K562 (cell line): ENCODE measurements around the gene UGT3A1. TPM values are rescaled to one million over a fixed set of nuclear protein-coding genes. Genes with fewer than 3 reads are reported as not detected.

Experiments
- ATAC-seq: fragments of 200-7000 bp; cut with Tn5 transposase; 3 replicates; pipeline ENCODE4 v1.9.1; 2020; ENCODE audit warnings: moderate library complexity
- BruUV-seq: library from RNA; stranded (reverse); fragments of 400-500 nt; replicated peaks from 2 replicates; lab custom pipeline; 2021; lab: Mats Ljungman, UMichigan
- CTCF ChIA-PET: fragments of 300-600 bp; formaldehyde crosslinking; extraction: SDS; loops from one replicate; lab custom pipeline; 2021; ENCODE audit warnings: low intra/inter-chr PET ratio; lab: Yijun Ruan, JAX
- POLR2A ChIA-PET: fragments of 300-600, 350-650 bp; sonication (Branson Sonifier 250); formaldehyde crosslinking; extraction: SDS; loops from one replicate; lab custom pipeline; 2021; ENCODE audit warnings: antibody characterized with exemption, inconsistent platforms; lab: Yijun Ruan, JAX
- DNase-seq, 4 experiments: peaks; one replicate each; pipeline versions ENCODE4 v3.0.0 to v3.0.0-alpha.2; 2011 to 2018; ENCODE audit warnings: low spot score in 3 of 4, mixed read lengths in 3 of 4; ENCODE audit errors: extremely low read depth in 1 of 4
- FAIRE-seq: peaks from 2 replicates; lab custom pipeline; 2011; peaks lifted over from hg19 to GRCh38; lab: Jason Lieb, UNC
- H2AFZ ChIP-seq: 2 replicates; pipeline ENCODE4 v1.6.0; 2011; ENCODE audit warnings: low read depth, low read length, control low read depth, inconsistent platforms
- H3K27ac ChIP-seq: fragments of 200-600 bp; 3 replicates; pipeline ENCODE4 v1.8.0; 2011; ENCODE audit warnings: low read depth, mild to moderate bottlenecking, control low read depth, inconsistent platforms, low read length, moderate library complexity, mixed read lengths; ENCODE audit errors: extremely low read depth
- H3K27me3 ChIP-seq, 2 experiments: fragments of 300-600 bp in 1 of 2; 2 replicates in 1 of 2; 3 replicates in 1 of 2; pipeline versions ENCODE4 v1.6.0 to v1.8.0; 2011; ENCODE audit warnings: inconsistent platforms in 2 of 2, low read length in 2 of 2, mild to moderate bottlenecking in 1 of 2, mixed read lengths in 1 of 2, moderate library complexity in 1 of 2; ENCODE audit not compliant: control insufficient read depth in 2 of 2, insufficient read depth in 2 of 2
- H3K36me3 ChIP-seq: fragments of 300-600 bp; 3 replicates; pipeline ENCODE4 v1.8.0; 2011; ENCODE audit warnings: mild to moderate bottlenecking, low read length, inconsistent platforms; ENCODE audit not compliant: control insufficient read depth, insufficient read depth
- H3K4me1 ChIP-seq, 2 experiments: fragments of 200-600 bp in 1 of 2; replicated peaks in 1 of 2; 2 replicates in 1 of 2; 3 replicates in 1 of 2; pipeline versions ENCODE4 v1.5.1 to v1.8.0; 2011; ENCODE audit warnings: inconsistent platforms in 2 of 2, low read length in 2 of 2, mild to moderate bottlenecking in 1 of 2, mixed read lengths in 1 of 2, moderate library complexity in 1 of 2; ENCODE audit not compliant: control insufficient read depth in 2 of 2, insufficient read depth in 2 of 2
- H3K4me2 ChIP-seq: 2 replicates; pipeline ENCODE4 v1.6.1; 2011; ENCODE audit warnings: low read length, control low read depth, inconsistent platforms, mixed read lengths; ENCODE audit not compliant: insufficient read depth
- H3K4me3 ChIP-seq: fragments of 200-600 bp; sonication (generic), shearing (Covaris generic); 2 replicates; pipeline ENCODE4 v1.5.1; 2016; ENCODE audit warnings: control low read depth, inconsistent platforms
- H3K79me2 ChIP-seq: fragments of 200-600 bp; 3 replicates; pipeline ENCODE4 v1.8.0; 2011; ENCODE audit warnings: low read length, inconsistent platforms; ENCODE audit not compliant: control insufficient read depth, insufficient read depth
- H3K9ac ChIP-seq, 2 experiments: 2 replicates each; pipeline versions ENCODE4 v1.6.0 to v1.6.1; 2011; ENCODE audit warnings: low read depth in 2 of 2, low read length in 2 of 2, control low read depth in 1 of 2, inconsistent platforms in 1 of 2, mild to moderate bottlenecking in 1 of 2, mixed read lengths in 1 of 2; ENCODE audit not compliant: insufficient read depth in 1 of 2
- H3K9me1 ChIP-seq: one replicate; pipeline ENCODE4 v1.6.0; 2011; ENCODE audit warnings: inconsistent platforms, mild to moderate bottlenecking, low read length, moderate library complexity; ENCODE audit not compliant: control insufficient read depth, insufficient read depth
- H3K9me3 ChIP-seq: replicated peaks from 2 replicates; pipeline ENCODE4 v1.5.1; 2011; ENCODE audit warnings: low read depth, low read length, inconsistent platforms; ENCODE audit not compliant: control insufficient read depth, insufficient read depth
- H4K20me1 ChIP-seq: replicated peaks from 2 replicates; pipeline ENCODE4 v1.6.1; 2011; ENCODE audit warnings: low read length, inconsistent platforms, mixed read lengths; ENCODE audit not compliant: control insufficient read depth, insufficient read depth
- CEBPB ChIP-seq: fragments of 450-650 bp; IDR thresholded peaks from 2 replicates; pipeline ENCODE4 v1.6.1; 2016; ENCODE audit warnings: missing genetic modification characterization, missing compliant biosample characterization
- GABPB2 ChIP-seq: fragments of 250-450 bp; sonication (Bioruptor Pico); conservative IDR thresholded peaks from 2 replicates; pipeline ENCODE4 v1.5.1; 2021; ENCODE audit warnings: mild to moderate bottlenecking
- HDAC8 ChIP-seq: fragments of 450-650 bp; IDR thresholded peaks from 2 replicates; pipeline ENCODE4 v1.6.1; 2016; ENCODE audit warnings: mild to moderate bottlenecking, missing genetic modification characterization, moderate library complexity, missing compliant biosample characterization
- MLLT1 ChIP-seq, 2 experiments: fragments of 450-650 bp; IDR thresholded peaks; 2 replicates each; pipeline ENCODE4 v1.6.1; 2016
- OTX1 ChIP-seq: fragments of 450-650 bp; formaldehyde crosslinking; IDR thresholded peaks from 2 replicates; pipeline ENCODE4 v1.4.0; 2022; ENCODE audit warnings: mild to moderate bottlenecking
- SAP30 ChIP-seq: fragments of 200-600 bp; sonication (generic); IDR thresholded peaks from 2 replicates; pipeline ENCODE4 v1.6.1; 2012; ENCODE audit warnings: borderline replicate concordance, low read depth, mild to moderate bottlenecking, moderate library complexity, low read length, control low read depth, inconsistent platforms; ENCODE audit not compliant: insufficient read depth, poor library complexity, severe bottlenecking
- TCFL5 ChIP-seq: fragments of 250-450 bp; sonication (Bioruptor Pico); conservative IDR thresholded peaks from 2 replicates; pipeline ENCODE4 v1.6.1; 2021; ENCODE audit warnings: mild to moderate bottlenecking, moderate library complexity, matching md5 sums
- THAP7 ChIP-seq: fragments of 250-450 bp; sonication (Bioruptor Pico); IDR thresholded peaks from 2 replicates; pipeline ENCODE4 v1.5.0; 2021
- ZBTB9 ChIP-seq: fragments of 450-650 bp; formaldehyde crosslinking; IDR thresholded peaks from 2 replicates; pipeline ENCODE4 v1.4.0; 2020; ENCODE audit warnings: mild to moderate bottlenecking, moderate library complexity
- ZNF384 ChIP-seq: IDR thresholded peaks from 2 replicates; pipeline ENCODE4 v1.6.1; 2012; ENCODE audit warnings: low read depth, low read length, improper control_type of control experiment
- WGBS: fragments of 100-300 bp; shearing (Covaris generic); methylation state at CpG from one replicate; pipeline ENCODE4 v1.1.6; 2016; ENCODE audit warnings: low coverage, mixed read lengths; ENCODE audit not compliant: insufficient coverage; ENCODE audit errors: missing lambda C conversion rate; 5-methylcytosine and 5-hydroxymethylcytosine counted together
- in situ Hi-C: fragments of 300-500 bp; cut with MboI; formaldehyde crosslinking; loops from 4 replicates; pipeline ENCODE4 v1.15.0; 2018; ENCODE audit warnings: inconsistent platforms, mixed read lengths
- intact Hi-C: fragments of 100-400 bp; cut with micrococcal nuclease; formaldehyde crosslinking; loops from 2 replicates; pipeline ENCODE4 v1.14.2; 2022
- polyA plus RNA-seq, 8 experiments: library from polyadenylated mRNA; depleted of rRNA in 4 of 8; stranded (reverse) in 5 of 8; unstranded in 3 of 8; fragments of >200 nt; fragmentation: Nextera tagmentation in 2 of 8; fragmentation: Illumina TruSeq in 1 of 8; extraction: Ambion mirVana in 2 of 8; extraction: Trizol in 1 of 8; gene quantifications; 2 replicates each; pipeline versions ENCODE4 v1.2.1 to v1.2.3, GENCODE V29; 2011 to 2014; ENCODE audit warnings: inconsistent platforms in 1 of 8, missing spikeins in 1 of 8
- total RNA-seq, 7 experiments: library from RNA; depleted of rRNA in 6 of 7; stranded (reverse); fragments of >200 nt in 6 of 7; fragmentation: Illumina TruSeq in 2 of 7; extraction: Trizol in 2 of 7; gene quantifications; 2 replicates each; pipeline versions ENCODE4 v1.2.1 to v1.2.3, GENCODE V29; 2011 to 2021; ENCODE audit warnings: low replicate concordance in 1 of 7
- TF ChIP-seq, protein P1 (sequence below): fragments of 250-450 bp; sonication (Bioruptor Pico); IDR thresholded peaks from 2 replicates; pipeline ENCODE4 v1.8.0; 2022; ENCODE audit warnings: moderate library complexity, mild to moderate bottlenecking, inconsistent platforms

Gene UGT3A1
- total and polyA plus RNA-seq, 9 of the 15 experiments (the other 6 are each of a cell fraction or from before 2014, with no cell fraction given): not detected

GRCh38 chr5:35947085-35947484 is 44.1 kb downstream of the UGT3A1 start:
- Histone ChIP-seq H3K4me2 (no peak overlapping the region), H3K9ac (no peak overlapping the region), H3K4me3 (no peak overlapping the region), H3K79me2 (no peaks in the 10 kb centered on the region), H3K9me1 (no peaks in the 10 kb centered on the region), H3K4me1 (no peaks in the 10 kb centered on the region), H3K27me3 (0 out of 5 replicates have a peak, but pooled peaks cover 0 to 5% of the 10 kb centered on the region in 2 experiments), H2AFZ (no peak overlapping the region), H3K36me3 (no peaks in the 10 kb centered on the region), H4K20me1 (no peaks in the 10 kb centered on the region), H3K27ac (no peak overlapping the region), H3K9me3 (no peaks in the 10 kb centered on the region)
- TF ChIP-seq THAP7 (CRISPR knock-in tag) (no peak), CEBPB (peak; percentile 23; the same call in 1 of the 2 replicates), OTX1 (CRISPR knock-in tag) (no peak), GABPB2 (CRISPR knock-in tag) (no peak)
- intact Hi-C loops (no loop called here), in situ Hi-C loops (no loop called here)
- ChIA-PET CTCF (no interaction called here), POLR2A (interaction anchor here (0.6 kb wide), 1 partner anchor 12 kb away, joined by 3 read pairs; no protein-coding TSS in a partner anchor)
- no peak for DNase-seq
- BruUV-seq: no TSS peak
- 0% methylated on average over 5 of the region's 5 CpGs for WGBS
- no peak for FAIRE-seq
- no peak for ATAC-seq

GRCh38 chr5:35939639-35940038 is 51.6 kb downstream of the UGT3A1 start:
- no peaks in the 10 kb centered on the region for H3K36me3 ChIP-seq
- H2AFZ ChIP-seq: no peak overlapping the region
- DNase-seq (no peak), ATAC-seq (no peak), FAIRE-seq (no peak)
- no peak overlapping the region for H3K4me2 ChIP-seq
- ChIA-PET POLR2A (no interaction called here), CTCF (no interaction called here)
- 0% methylated on average over 3 of the region's 3 CpGs for WGBS
- in situ Hi-C loops: no loop called here
- no peak overlapping the region for H3K9ac ChIP-seq
- no peaks in the 10 kb centered on the region for H3K4me1 ChIP-seq
- H3K4me3 ChIP-seq: no peak overlapping the region
- no peaks in the 10 kb centered on the region for H4K20me1 ChIP-seq
- no peaks in the 10 kb centered on the region for H3K9me3 ChIP-seq
- no TSS peak for BruUV-seq
- intact Hi-C loops: no loop called here
- no peaks in the 10 kb centered on the region for H3K79me2 ChIP-seq
- H3K27ac ChIP-seq: no peak overlapping the region
- H3K27me3 ChIP-seq: no peaks in the 10 kb centered on the region
- H3K9me1 ChIP-seq: no peaks in the 10 kb centered on the region
- no peak for TF ChIP-seq HDAC8
- TF ChIP-seq, protein P1, sequence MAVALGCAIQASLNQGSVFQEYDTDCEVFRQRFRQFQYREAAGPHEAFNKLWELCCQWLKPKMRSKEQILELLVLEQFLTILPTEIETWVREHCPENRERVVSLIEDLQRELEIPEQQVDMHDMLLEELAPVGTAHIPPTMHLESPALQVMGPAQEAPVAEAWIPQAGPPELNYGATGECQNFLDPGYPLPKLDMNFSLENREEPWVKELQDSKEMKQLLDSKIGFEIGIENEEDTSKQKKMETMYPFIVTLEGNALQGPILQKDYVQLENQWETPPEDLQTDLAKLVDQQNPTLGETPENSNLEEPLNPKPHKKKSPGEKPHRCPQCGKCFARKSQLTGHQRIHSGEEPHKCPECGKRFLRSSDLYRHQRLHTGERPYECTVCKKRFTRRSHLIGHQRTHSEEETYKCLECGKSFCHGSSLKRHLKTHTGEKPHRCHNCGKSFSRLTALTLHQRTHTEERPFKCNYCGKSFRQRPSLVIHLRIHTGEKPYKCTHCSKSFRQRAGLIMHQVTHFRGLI (CRISPR knock-in tag): no peak
- no peak for TF ChIP-seq MLLT1 (IDR thresholded peaks at IDR 0.05)
- no peak for TF ChIP-seq TCFL5
- no peak for TF ChIP-seq ZNF384
- no peak for TF ChIP-seq ZBTB9 (CRISPR knock-in tag)
- no peak for TF ChIP-seq SAP30
